ENCODE data around the gene ARHGAP27. TPM values are rescaled to one million over a fixed set of nuclear protein-coding genes. Genes with fewer than 3 reads are reported as not detected.

The ARHGAP27 gene
- total RNA-seq, 1 donor from 2014 or later = 75.7 TPM

DNA sequence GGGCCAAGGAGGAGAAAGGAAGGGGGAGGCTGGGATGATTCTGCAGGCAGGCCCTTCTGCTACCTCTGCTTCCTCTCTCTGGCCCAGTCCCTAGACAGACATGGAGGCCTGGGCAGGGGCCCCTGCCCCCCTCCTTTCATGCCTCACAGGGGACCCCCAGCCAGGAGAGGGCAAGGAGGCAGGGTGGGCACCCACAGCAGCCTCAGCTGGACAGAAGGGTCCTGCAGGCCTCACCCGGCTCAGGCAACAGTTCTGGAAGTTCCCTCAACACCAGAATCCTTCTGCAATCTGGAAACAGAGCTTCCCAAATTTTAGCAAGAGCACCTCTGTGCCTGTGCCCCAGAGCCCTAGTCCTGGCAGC is 8.7 kb downstream of the ARHGAP27 start:
- no peak overlapping the region for H3K4me3 Mint-ChIP-seq
- TF ChIP-seq, protein P1, sequence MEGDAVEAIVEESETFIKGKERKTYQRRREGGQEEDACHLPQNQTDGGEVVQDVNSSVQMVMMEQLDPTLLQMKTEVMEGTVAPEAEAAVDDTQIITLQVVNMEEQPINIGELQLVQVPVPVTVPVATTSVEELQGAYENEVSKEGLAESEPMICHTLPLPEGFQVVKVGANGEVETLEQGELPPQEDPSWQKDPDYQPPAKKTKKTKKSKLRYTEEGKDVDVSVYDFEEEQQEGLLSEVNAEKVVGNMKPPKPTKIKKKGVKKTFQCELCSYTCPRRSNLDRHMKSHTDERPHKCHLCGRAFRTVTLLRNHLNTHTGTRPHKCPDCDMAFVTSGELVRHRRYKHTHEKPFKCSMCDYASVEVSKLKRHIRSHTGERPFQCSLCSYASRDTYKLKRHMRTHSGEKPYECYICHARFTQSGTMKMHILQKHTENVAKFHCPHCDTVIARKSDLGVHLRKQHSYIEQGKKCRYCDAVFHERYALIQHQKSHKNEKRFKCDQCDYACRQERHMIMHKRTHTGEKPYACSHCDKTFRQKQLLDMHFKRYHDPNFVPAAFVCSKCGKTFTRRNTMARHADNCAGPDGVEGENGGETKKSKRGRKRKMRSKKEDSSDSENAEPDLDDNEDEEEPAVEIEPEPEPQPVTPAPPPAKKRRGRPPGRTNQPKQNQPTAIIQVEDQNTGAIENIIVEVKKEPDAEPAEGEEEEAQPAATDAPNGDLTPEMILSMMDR (IDR thresholded peaks at IDR 0.05) = no peak
- no peaks in the 10 kb centered on the region for H3K9me3 Mint-ChIP-seq
- intact Hi-C loops (cut with micrococcal nuclease) = no loop called here
- peaks cover 16% of the 10 kb centered on the region for H3K4me1 Mint-ChIP-seq
- ChIA-PET POLR2A (no interaction called here), CTCF (no interaction called here)
- no peaks in the 10 kb centered on the region for H3K36me3 Mint-ChIP-seq (ENCODE audit: low read depth)
- H3K27me3 Mint-ChIP-seq = no peaks in the 10 kb centered on the region
- H3K27ac Mint-ChIP-seq = no peak overlapping the region
- ATAC-seq (ENCODE audit: low read depth) (no peak), DNase-seq (no peak)

DNA sequence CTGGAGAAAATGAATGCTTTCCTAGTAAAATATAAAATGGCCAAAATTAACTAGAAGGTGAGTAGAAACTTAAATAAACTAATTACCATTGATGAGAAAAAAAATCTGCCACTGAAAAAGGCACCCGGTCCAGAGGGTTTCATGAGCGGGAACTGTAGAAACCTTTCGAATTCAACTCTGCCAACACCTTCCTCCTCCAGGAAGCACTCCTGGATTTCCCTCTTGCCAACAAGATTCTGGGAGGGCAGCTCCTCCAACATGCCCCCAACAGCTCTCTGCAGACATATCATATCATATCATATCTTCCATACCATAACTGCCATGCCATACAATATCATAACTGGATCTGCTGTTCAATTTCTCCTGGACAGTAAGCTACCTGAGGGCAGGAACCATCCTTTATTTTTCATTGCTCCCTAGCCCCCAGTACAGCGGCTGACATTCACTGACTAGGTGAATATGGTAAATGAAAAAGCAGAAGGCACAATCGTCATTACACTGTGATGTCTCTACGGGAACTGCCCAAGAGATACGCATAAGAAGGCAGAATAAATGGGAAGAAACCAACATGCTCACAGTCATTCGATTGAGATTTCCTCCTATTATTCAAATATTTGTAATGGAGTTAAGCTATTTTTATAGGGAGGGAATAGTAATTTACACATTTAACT is 9.2 kb downstream of the ARHGAP27 start:
- no peaks in the 10 kb centered on the region for H3K9me3 Mint-ChIP-seq
- TF ChIP-seq, protein P1 (IDR thresholded peaks at IDR 0.05) = no peak
- H3K36me3 Mint-ChIP-seq (ENCODE audit: low read depth) = no peaks in the 10 kb centered on the region
- no peak overlapping the region for H3K27ac Mint-ChIP-seq
- ChIA-PET CTCF (no interaction called here), POLR2A (no interaction called here)
- DNase-seq = no peak
- intact Hi-C loops (cut with micrococcal nuclease) = no loop called here
- H3K4me1 Mint-ChIP-seq = peaks cover 10% of the 10 kb centered on the region
- H3K4me3 Mint-ChIP-seq = no peak overlapping the region
- no peaks in the 10 kb centered on the region for H3K27me3 Mint-ChIP-seq
- no peak for ATAC-seq (ENCODE audit: low read depth)

DNA sequence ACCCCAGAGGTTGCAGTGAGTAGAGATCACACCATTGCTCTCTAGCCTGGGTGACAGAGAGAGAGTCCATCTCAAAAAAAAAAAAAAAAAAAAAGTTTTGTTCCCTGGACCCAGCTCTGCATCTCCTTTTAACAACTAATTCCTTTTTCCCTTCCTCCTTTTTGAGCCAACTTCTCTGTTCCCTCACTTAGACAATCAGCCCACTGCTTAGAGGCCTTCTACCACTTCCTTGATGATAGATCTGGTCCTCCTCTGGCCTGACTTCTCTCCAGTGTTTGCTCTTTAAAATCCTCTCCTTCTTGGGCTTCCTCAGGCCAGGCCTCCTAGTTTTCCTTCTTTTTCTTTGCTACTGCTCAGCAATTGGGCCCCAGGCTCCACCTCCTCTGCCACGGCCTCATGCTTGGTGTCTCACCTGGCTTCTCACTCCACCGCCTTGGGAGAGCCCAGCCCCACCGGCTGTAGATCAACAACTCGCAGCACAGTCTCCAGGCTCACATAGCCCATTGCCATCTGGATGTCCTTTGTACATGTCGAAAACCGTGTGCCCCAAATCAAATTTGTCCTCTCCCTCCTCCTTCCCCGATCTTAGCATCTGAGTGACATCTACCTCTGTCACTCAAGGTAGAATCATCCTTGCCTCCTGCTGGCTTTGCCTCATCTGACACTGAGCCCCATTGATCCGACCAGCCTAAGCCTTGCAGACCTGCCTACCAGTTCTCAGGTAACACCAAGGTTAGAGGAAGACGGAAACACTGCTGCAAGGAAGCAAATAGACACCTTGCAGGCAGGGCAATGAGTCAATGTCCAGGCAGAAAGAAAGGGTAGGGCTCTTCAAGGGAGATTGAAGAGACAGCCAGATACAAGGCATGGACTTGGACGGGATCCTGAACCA is 17.4 kb downstream of the ARHGAP27 start:
- H3K27ac Mint-ChIP-seq = no peak overlapping the region
- DNase-seq (no peak), ATAC-seq (ENCODE audit: low read depth) (no peak)
- H3K4me3 Mint-ChIP-seq = no peak overlapping the region
- H3K4me1 Mint-ChIP-seq = peaks cover 48% of the 10 kb centered on the region
- no peaks in the 10 kb centered on the region for H3K36me3 Mint-ChIP-seq (ENCODE audit: low read depth)
- no peaks in the 10 kb centered on the region for H3K9me3 Mint-ChIP-seq
- intact Hi-C loops (cut with micrococcal nuclease) = no loop called here
- ChIA-PET POLR2A (interaction anchor here (0.6 to 0.7 kb wide), 4 partner anchors 13 to 190 kb away, joined by 3 to 10 read pairs (median 5); no protein-coding TSS in a partner anchor), CTCF (interaction anchor here (1.1 kb wide), 1 partner anchor 20 kb away, joined by 3 read pairs; no protein-coding TSS in a partner anchor)
- TF ChIP-seq, protein P1 (IDR thresholded peaks at IDR 0.05) = no peak
- H3K27me3 Mint-ChIP-seq = no peaks in the 10 kb centered on the region

DNA sequence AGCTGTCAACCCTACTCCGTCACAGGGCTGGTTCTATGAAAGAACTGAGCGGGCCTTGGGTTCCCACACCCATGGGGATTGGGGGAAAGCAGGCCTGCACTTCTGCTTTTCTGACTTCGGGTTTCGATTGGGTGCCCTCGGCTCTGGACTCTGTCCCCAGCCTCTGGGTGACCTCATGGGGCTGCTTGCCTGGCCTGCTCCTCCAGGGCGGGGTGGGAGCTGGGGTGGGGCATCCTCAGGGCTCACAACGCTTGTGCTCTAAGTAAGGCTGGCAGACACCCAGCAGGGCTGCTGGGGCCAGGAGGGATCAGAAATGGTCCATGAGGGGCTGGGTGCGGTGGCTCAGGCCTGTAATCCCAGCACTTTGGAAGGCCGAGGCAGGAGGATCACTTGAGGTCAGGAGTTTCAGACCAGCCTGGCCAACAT is 19.2 kb downstream of the ARHGAP27 start:
- Mint-ChIP-seq H3K36me3 (ENCODE audit: low read depth) (peaks cover 2% of the 10 kb centered on the region), H3K4me1 (peaks cover 61% of the 10 kb centered on the region), H3K9me3 (no peaks in the 10 kb centered on the region), H3K27ac (peak overlapping the region; percentile 53), H3K4me3 (peak overlapping the region; percentile 35), H3K27me3 (no peaks in the 10 kb centered on the region)
- intact Hi-C loops (cut with micrococcal nuclease) = no loop called here
- ChIA-PET POLR2A (interaction anchor here (0.7 to 1.7 kb wide), 4 partner anchors 12 to 124 kb away, joined by 4 to 8 read pairs (median 5); no protein-coding TSS in a partner anchor), CTCF (no interaction called here)
- DNase-seq (no peak), ATAC-seq (ENCODE audit: low read depth) (peak; percentile 76)
- TF ChIP-seq, protein P1 (IDR thresholded peaks at IDR 0.05) = no peak
